Measurements from ENCODE around the gene RGS9.

The RGS9 gene

DNA sequence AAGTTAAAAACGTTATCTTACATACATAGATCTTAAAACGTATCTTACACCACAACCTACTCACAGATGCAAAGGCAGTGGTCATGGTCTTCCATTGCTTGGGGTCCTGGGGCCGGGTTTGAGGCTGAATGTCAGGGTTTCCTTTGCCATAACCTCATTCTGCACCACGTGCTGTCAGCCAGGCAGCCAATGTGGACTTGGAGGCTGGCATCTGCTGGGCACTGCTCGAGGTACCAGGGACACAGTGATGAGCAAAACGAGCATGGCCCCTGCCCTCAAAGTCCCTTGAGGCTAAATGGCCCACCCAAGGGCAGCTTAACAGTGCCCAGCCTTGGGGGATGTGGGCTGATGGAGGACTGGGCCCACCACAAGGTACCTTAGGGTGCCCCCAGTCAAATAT is 35.8 kb upstream of the RGS9 start:
- no peaks in the 10 kb centered on the region for H3K27me3 ChIP-seq
- DNase-seq: no peak
- intact Hi-C loops (cut with DNase I; ENCODE audit: low total_unique reads): loop anchor here (5.0 to 10.0 kb wide), 2 partner anchors 44 to 127 kb away; partner anchors contain the start of gene GNA13
- TF ChIP-seq, protein P1, sequence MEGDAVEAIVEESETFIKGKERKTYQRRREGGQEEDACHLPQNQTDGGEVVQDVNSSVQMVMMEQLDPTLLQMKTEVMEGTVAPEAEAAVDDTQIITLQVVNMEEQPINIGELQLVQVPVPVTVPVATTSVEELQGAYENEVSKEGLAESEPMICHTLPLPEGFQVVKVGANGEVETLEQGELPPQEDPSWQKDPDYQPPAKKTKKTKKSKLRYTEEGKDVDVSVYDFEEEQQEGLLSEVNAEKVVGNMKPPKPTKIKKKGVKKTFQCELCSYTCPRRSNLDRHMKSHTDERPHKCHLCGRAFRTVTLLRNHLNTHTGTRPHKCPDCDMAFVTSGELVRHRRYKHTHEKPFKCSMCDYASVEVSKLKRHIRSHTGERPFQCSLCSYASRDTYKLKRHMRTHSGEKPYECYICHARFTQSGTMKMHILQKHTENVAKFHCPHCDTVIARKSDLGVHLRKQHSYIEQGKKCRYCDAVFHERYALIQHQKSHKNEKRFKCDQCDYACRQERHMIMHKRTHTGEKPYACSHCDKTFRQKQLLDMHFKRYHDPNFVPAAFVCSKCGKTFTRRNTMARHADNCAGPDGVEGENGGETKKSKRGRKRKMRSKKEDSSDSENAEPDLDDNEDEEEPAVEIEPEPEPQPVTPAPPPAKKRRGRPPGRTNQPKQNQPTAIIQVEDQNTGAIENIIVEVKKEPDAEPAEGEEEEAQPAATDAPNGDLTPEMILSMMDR (IDR thresholded peaks at IDR 0.05): no peak
- no peaks in the 10 kb centered on the region for H3K9me3 ChIP-seq
- H3K27ac ChIP-seq: peak overlapping the region in 1 of 2 donors; percentile 70
- H3K4me3 ChIP-seq: peak overlapping the region; percentile 56 to 57
- H3K36me3 ChIP-seq: no peaks in the 10 kb centered on the region
- H3K4me1 ChIP-seq: peaks cover 0 to 19% (median 14%) of the 10 kb centered on the region in 4 donors

DNA sequence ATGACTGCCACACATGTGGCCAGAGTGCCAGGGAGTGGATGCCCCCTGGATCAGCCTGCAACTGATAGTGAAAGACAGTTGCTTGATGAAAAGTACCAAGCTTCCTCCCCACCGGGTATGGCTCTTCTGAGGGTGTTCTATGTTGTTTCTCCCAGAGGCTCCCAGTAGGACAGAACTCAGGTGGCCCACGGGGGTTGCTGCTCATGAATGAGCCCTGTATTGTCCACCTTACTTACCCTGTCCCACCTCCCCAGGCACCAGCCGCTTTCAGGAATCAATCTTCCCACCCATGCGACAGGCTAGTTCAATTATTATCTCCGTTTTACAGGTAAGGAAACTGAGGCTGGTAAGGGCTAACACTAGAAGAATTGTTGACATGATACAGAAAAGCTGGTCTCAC is 34.9 kb upstream of the RGS9 start:
- Histone ChIP-seq H3K27me3 (no peaks in the 10 kb centered on the region), H3K27ac (no peak overlapping the region), H3K4me1 (peaks cover 0 to 26% (median 20%) of the 10 kb centered on the region in 4 donors), H3K36me3 (no peaks in the 10 kb centered on the region), H3K4me3 (no peak overlapping the region), H3K9me3 (no peaks in the 10 kb centered on the region)
- intact Hi-C loops (cut with DNase I; ENCODE audit: low total_unique reads): loop anchor here (5.0 to 10.0 kb wide), 2 partner anchors 45 to 127 kb away; partner anchors contain the start of gene GNA13
- TF ChIP-seq, protein P1 (IDR thresholded peaks at IDR 0.05): no peak
- DNase-seq: no peak

DNA sequence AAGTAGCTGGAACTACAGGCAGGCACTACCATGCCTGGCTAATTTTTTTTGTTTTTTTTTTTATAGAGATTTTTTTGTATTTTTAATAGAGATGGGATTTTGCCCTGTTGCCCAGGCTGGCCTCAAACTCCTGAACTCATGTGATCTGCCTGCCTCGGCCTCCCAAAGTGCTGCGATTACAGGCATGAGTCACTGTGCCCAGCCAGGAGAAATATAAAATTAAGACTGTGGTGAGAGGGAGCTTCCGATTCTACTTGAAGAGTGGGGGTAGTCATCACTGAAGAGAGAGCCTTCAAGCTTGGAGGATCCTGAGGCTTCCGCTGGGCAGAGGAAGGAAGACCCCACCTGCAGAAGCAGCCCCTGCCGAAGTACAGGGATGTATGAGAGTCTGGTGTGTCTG is 34.4 kb upstream of the RGS9 start:
- DNase-seq: no peak
- Histone ChIP-seq H3K4me1 (peaks cover 0 to 28% (median 20%) of the 10 kb centered on the region in 4 donors), H3K27me3 (no peaks in the 10 kb centered on the region), H3K9me3 (no peaks in the 10 kb centered on the region), H3K27ac (no peak overlapping the region), H3K36me3 (no peaks in the 10 kb centered on the region), H3K4me3 (no peak overlapping the region)
- intact Hi-C loops (cut with DNase I; ENCODE audit: low total_unique reads): loop anchor here (5.0 to 10.0 kb wide), 2 partner anchors 45 to 128 kb away; partner anchors contain the start of gene GNA13
- TF ChIP-seq, protein P1 (IDR thresholded peaks at IDR 0.05): no peak

DNA sequence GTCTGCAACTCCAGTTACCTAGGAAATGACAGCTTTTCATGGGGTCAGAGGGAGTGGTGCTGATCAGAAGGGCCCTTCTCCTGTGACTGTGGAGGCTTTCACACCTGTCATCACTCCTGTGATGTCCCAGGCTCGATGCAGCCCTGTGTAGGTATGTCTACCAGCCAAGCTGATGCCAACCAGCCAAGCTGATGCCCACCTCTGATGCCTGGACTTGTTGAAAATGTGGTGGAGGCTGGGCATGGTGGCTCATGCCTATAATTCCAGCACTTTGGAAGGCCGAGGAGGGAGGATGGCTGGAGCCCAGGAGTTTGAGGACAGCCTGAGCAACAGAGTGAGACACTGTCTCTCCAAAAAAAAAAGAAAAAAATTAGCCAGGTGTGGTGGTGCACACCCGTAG is 33.7 kb upstream of the RGS9 start:
- intact Hi-C loops (cut with DNase I; ENCODE audit: low total_unique reads): loop anchor here (5.0 to 10.0 kb wide), 2 partner anchors 46 to 129 kb away; partner anchors contain the start of gene GNA13
- Histone ChIP-seq H3K4me3 (no peak overlapping the region), H3K36me3 (no peaks in the 10 kb centered on the region), H3K27ac (no peak overlapping the region), H3K4me1 (peaks cover 0 to 28% (median 20%) of the 10 kb centered on the region in 4 donors), H3K9me3 (no peaks in the 10 kb centered on the region), H3K27me3 (no peaks in the 10 kb centered on the region)
- no peak for DNase-seq
- TF ChIP-seq, protein P1 (IDR thresholded peaks at IDR 0.05): no peak

DNA sequence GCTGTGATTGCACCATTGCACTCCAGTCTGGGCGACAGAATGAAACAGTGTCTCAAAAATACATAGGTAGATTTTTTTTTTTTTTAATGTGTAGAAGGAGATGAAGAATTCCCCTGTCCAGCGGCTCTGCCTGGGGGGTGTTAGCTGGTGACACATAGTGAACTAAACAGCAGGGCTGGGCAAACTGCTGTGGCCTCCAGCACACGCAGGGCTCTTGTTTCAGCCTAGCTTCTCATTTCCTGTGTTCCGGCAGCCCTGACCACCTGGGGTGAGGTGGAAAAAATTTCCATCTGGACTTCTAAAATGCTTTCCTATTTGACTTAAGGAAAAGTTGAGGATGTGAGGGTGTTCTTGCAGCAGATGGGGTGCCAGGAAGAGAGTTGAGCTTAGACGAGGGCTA is 33.3 kb upstream of the RGS9 start:
- TF ChIP-seq, protein P1 (IDR thresholded peaks at IDR 0.05): no peak
- DNase-seq: no peak
- intact Hi-C loops (cut with DNase I; ENCODE audit: low total_unique reads): loop anchor here (5.0 to 10.0 kb wide), 2 partner anchors 47 to 129 kb away; partner anchors contain the start of gene GNA13
- no peaks in the 10 kb centered on the region for H3K9me3 ChIP-seq
- H3K4me1 ChIP-seq: peaks cover 0 to 28% (median 20%) of the 10 kb centered on the region in 4 donors
- H3K27ac ChIP-seq: no peak overlapping the region
- no peak overlapping the region for H3K4me3 ChIP-seq
- no peaks in the 10 kb centered on the region for H3K36me3 ChIP-seq
- H3K27me3 ChIP-seq: no peaks in the 10 kb centered on the region
